Measurements from ENCODE around the gene PSMF1.

- TF ChIP-seq CTCF (IDR thresholded peaks at IDR 0.05; ENCODE audit: low read depth, low read length, poor library complexity, severe bottlenecking), result no peak
- TF ChIP-seq EZH2phosphoT487 (IDR thresholded peaks at IDR 0.05; ENCODE audit: borderline replicate concordance, low read length), result no peak
Observed at GRCh38 chr20:1214838-1215261, 96.4 kb downstream of the PSMF1 start.

Measured in DOHH2 (cell line).